Hepatocyte (in vitro differentiated cells): ENCODE measurements around the gene CYSTM1. TPM values are rescaled to one million over a fixed set of nuclear protein-coding genes. Genes with fewer than 3 reads are reported as not detected.

Experiments
- DNase-seq: peaks from one replicate; pipeline ENCODE4 v3.0.0-alpha.2; 2016; ENCODE audit warnings: low spot score
- H2AFZ ChIP-seq: fragments of 200-600 bp; sonication (generic); 2 replicates; pipeline ENCODE4 v1.6.0; 2016; ENCODE audit warnings: antibody characterized with exemption, mild to moderate bottlenecking
- H3K27ac ChIP-seq: fragments of 200-600 bp; sonication (generic); 2 replicates; pipeline ENCODE4 v1.5.1; 2016; ENCODE audit warnings: mild to moderate bottlenecking
- H3K27me3 ChIP-seq: fragments of 200-600 bp; sonication (generic); 2 replicates; pipeline ENCODE4 v1.6.1; 2016
- H3K36me3 ChIP-seq: fragments of 200-600 bp; sonication (generic); replicated peaks from 2 replicates; pipeline ENCODE4 v1.5.1; 2016; ENCODE audit warnings: low read depth; ENCODE audit not compliant: insufficient read depth
- H3K4me1 ChIP-seq: fragments of 200-600 bp; sonication (generic); 2 replicates; pipeline ENCODE4 v1.5.1; 2016; ENCODE audit warnings: mild to moderate bottlenecking, moderate library complexity; ENCODE audit not compliant: insufficient read depth
- H3K4me2 ChIP-seq: fragments of 200-600 bp; sonication (generic); 2 replicates; pipeline ENCODE4 v1.6.0; 2016
- H3K4me3 ChIP-seq: fragments of 200-600 bp; sonication (generic); 2 replicates; pipeline ENCODE4 v1.5.1; 2016; ENCODE audit warnings: mild to moderate bottlenecking
- H3K79me2 ChIP-seq: fragments of 200-600 bp; sonication (generic); 2 replicates; pipeline ENCODE4 v1.6.0; 2017; ENCODE audit warnings: mild to moderate bottlenecking
- H3K9me2 ChIP-seq: fragments of 200-600 bp; sonication (generic); replicated peaks from 2 replicates; pipeline ENCODE4 v1.6.0; 2017; ENCODE audit warnings: mild to moderate bottlenecking; ENCODE audit not compliant: insufficient read depth
- H3K9me3 ChIP-seq: fragments of 200-600 bp; sonication (generic); 2 replicates; pipeline ENCODE4 v1.5.1; 2016; ENCODE audit warnings: low read depth, mild to moderate bottlenecking
- H4K20me1 ChIP-seq: fragments of 200-600 bp; sonication (generic); 2 replicates; pipeline ENCODE4 v1.6.0; 2016; ENCODE audit warnings: mild to moderate bottlenecking; ENCODE audit not compliant: insufficient read depth, poor library complexity, severe bottlenecking
- CTCF ChIP-seq: fragments of 200-600 bp; sonication (generic); IDR thresholded peaks from 2 replicates; pipeline ENCODE4 v1.5.1; 2016; ENCODE audit warnings: antibody characterized with exemption, mild to moderate bottlenecking; ENCODE audit not compliant: poor library complexity
- EZH2 ChIP-seq: fragments of 200-600 bp; sonication (generic); IDR thresholded peaks from 2 replicates; pipeline ENCODE4 v1.6.1; 2016; ENCODE audit warnings: antibody characterized with exemption, mild to moderate bottlenecking, borderline replicate concordance
- EZH2phosphoT487 ChIP-seq: fragments of 200-600 bp; sonication (generic); IDR thresholded peaks from one replicate; pipeline ENCODE4 v1.6.1; 2018; ENCODE audit warnings: antibody characterized with exemption, mild to moderate bottlenecking, low read depth, moderate library complexity; ENCODE audit not compliant: unreplicated experiment, severe bottlenecking
- WGBS: methylation state at CpG from one replicate; pipeline ENCODE4 v1.1.6; 2016; ENCODE audit warnings: low lambda C conversion rate; ENCODE audit errors: missing lambda C conversion rate; 5-methylcytosine and 5-hydroxymethylcytosine counted together
- polyA plus RNA-seq: library from polyadenylated mRNA; unstranded; fragments of >200 nt; fragmentation: Nextera tagmentation; extraction: Ambion mirVana; gene quantifications from 2 replicates; pipeline ENCODE4 v1.2.1, GENCODE V29; 2016
- total RNA-seq: library from RNA; depleted of rRNA; stranded (reverse); fragments of >200 nt; gene quantifications from 2 replicates; pipeline ENCODE4 v1.2.3, GENCODE V29; 2014

Gene CYSTM1
- total and polyA plus RNA-seq, 2 experiments from 2014 or later = 111 to 262 TPM

- no peaks in the 10 kb centered on the region for H4K20me1 ChIP-seq
- TF ChIP-seq EZH2phosphoT487 = no peak
- TF ChIP-seq EZH2 = no peak
- TF ChIP-seq CTCF = no peak
- WGBS = 80% methylated on average over 7 of the region's 7 CpGs
- H3K4me1 ChIP-seq = peaks cover 6% of the 10 kb centered on the region
- no peaks in the 10 kb centered on the region for H3K27me3 ChIP-seq
- DNase-seq = no peak
- H3K9me3 ChIP-seq = no peaks in the 10 kb centered on the region
- H3K27ac ChIP-seq = peak overlapping the region; percentile 31
- H3K9me2 ChIP-seq = no peaks in the 10 kb centered on the region
- no peaks in the 10 kb centered on the region for H3K36me3 ChIP-seq
- H3K4me3 ChIP-seq = no peak overlapping the region
- no peak overlapping the region for H2AFZ ChIP-seq
- peak overlapping the region; percentile 33 for H3K4me2 ChIP-seq
- peaks cover 46% of the 10 kb centered on the region for H3K79me2 ChIP-seq
Measured at GRCh38 chr5:140228364-140228837, 53.4 kb downstream of the CYSTM1 start.

- 93% methylated on average over 1 of the region's 1 CpG for WGBS
- H3K79me2 ChIP-seq = peaks cover 42% of the 10 kb centered on the region
- H3K27me3 ChIP-seq = no peaks in the 10 kb centered on the region
- TF ChIP-seq EZH2phosphoT487 = no peak
- no peak for TF ChIP-seq CTCF
- TF ChIP-seq EZH2 = no peak
- H3K27ac ChIP-seq = no peak overlapping the region
- H2AFZ ChIP-seq = no peak overlapping the region
- no peaks in the 10 kb centered on the region for H3K36me3 ChIP-seq
- no peak overlapping the region for H3K4me3 ChIP-seq
- no peaks in the 10 kb centered on the region for H3K9me2 ChIP-seq
- no peaks in the 10 kb centered on the region for H3K4me1 ChIP-seq
- no peaks in the 10 kb centered on the region for H3K9me3 ChIP-seq
- no peak for DNase-seq
- H3K4me2 ChIP-seq = no peak overlapping the region
- no peaks in the 10 kb centered on the region for H4K20me1 ChIP-seq
Measured at GRCh38 chr5:140230373-140230772, 55.4 kb downstream of the CYSTM1 start.

GRCh38 chr5:140232731-140233130 is 57.7 kb downstream of the CYSTM1 start:
- no peaks in the 10 kb centered on the region for H3K9me2 ChIP-seq
- H3K4me1 ChIP-seq = peaks cover 3% of the 10 kb centered on the region
- no peak overlapping the region for H2AFZ ChIP-seq
- peaks cover 24% of the 10 kb centered on the region for H3K79me2 ChIP-seq
- WGBS = 94% methylated on average over 1 of the region's 1 CpG
- no peaks in the 10 kb centered on the region for H3K27me3 ChIP-seq
- H3K4me2 ChIP-seq = no peak overlapping the region
- no peak for TF ChIP-seq CTCF
- no peak for TF ChIP-seq EZH2phosphoT487
- TF ChIP-seq EZH2 = no peak
- no peak overlapping the region for H3K4me3 ChIP-seq
- no peak for DNase-seq
- no peaks in the 10 kb centered on the region for H3K9me3 ChIP-seq
- no peak overlapping the region for H3K27ac ChIP-seq
- no peaks in the 10 kb centered on the region for H3K36me3 ChIP-seq
- no peaks in the 10 kb centered on the region for H4K20me1 ChIP-seq
